Osteocyte (in vitro differentiated cells): Measurements from ENCODE around the gene SCAPER. TPM values are rescaled to one million over a fixed set of nuclear protein-coding genes. Genes with fewer than 3 reads are reported as not detected.

Source experiments
- DNase-seq: peaks from one replicate; pipeline ENCODE4 v3.0.0; 2021; ENCODE audit warnings: mixed read lengths; ENCODE audit not compliant: unreplicated experiment; ENCODE audit errors: extremely low spot score
- H3K27ac Mint-ChIP-seq: one replicate; pipeline ENCODE4 v1.8.0; 2021; ENCODE audit warnings: mild to moderate bottlenecking, mixed read lengths; ENCODE audit not compliant: unreplicated experiment
- H3K27me3 Mint-ChIP-seq: one replicate; pipeline ENCODE4 v1.8.0; 2021; ENCODE audit warnings: mixed read lengths; ENCODE audit not compliant: unreplicated experiment
- H3K36me3 Mint-ChIP-seq: one replicate; pipeline ENCODE4 v1.8.0; 2021; ENCODE audit warnings: mixed read lengths; ENCODE audit not compliant: unreplicated experiment
- H3K4me1 Mint-ChIP-seq: one replicate; pipeline ENCODE4 v1.8.0; 2021; ENCODE audit warnings: mixed read lengths; ENCODE audit not compliant: unreplicated experiment
- H3K4me3 Mint-ChIP-seq: one replicate; pipeline ENCODE4 v1.8.0; 2021; ENCODE audit warnings: mild to moderate bottlenecking, moderate library complexity, mixed read lengths; ENCODE audit not compliant: unreplicated experiment
- H3K9me3 Mint-ChIP-seq: one replicate; pipeline ENCODE4 v1.8.0; 2021; ENCODE audit warnings: mixed read lengths; ENCODE audit not compliant: unreplicated experiment
- total RNA-seq: library from RNA; stranded (reverse); gene quantifications from 2 replicates; pipeline ENCODE4 v1.2.1, GENCODE V29; 2021
- TF ChIP-seq, protein P1 (sequence below): fragments of 200-600 bp; sonication (generic); IDR thresholded peaks from 2 replicates; pipeline ENCODE4 v1.5.0; 2021; ENCODE audit warnings: antibody characterized with exemption, mild to moderate bottlenecking, moderate library complexity

SCAPER gene
- total RNA-seq, 1 donor from 2014 or later = 20.0 TPM

DNA sequence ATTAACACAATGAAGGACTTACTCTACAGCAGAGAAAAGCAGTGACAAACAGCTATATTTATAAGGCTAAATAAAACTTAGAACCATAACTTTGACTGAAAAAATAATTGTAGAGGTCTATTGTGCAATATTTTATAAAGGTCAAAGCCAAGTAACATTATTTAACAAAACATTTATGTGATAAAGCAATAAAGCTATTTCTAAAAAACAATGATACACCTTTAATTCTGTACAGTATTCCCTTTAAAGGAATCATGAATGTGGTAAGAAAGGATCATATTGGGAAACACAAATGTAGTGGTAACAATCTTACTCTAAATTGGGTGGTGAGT, 332.2 kb downstream of the SCAPER start:
- peaks cover 3% of the 10 kb centered on the region for H3K36me3 Mint-ChIP-seq
- H3K9me3 Mint-ChIP-seq = peaks cover 13% of the 10 kb centered on the region
- no peak overlapping the region for H3K27ac Mint-ChIP-seq
- DNase-seq = no peak
- H3K27me3 Mint-ChIP-seq = no peaks in the 10 kb centered on the region
- TF ChIP-seq, protein P1, sequence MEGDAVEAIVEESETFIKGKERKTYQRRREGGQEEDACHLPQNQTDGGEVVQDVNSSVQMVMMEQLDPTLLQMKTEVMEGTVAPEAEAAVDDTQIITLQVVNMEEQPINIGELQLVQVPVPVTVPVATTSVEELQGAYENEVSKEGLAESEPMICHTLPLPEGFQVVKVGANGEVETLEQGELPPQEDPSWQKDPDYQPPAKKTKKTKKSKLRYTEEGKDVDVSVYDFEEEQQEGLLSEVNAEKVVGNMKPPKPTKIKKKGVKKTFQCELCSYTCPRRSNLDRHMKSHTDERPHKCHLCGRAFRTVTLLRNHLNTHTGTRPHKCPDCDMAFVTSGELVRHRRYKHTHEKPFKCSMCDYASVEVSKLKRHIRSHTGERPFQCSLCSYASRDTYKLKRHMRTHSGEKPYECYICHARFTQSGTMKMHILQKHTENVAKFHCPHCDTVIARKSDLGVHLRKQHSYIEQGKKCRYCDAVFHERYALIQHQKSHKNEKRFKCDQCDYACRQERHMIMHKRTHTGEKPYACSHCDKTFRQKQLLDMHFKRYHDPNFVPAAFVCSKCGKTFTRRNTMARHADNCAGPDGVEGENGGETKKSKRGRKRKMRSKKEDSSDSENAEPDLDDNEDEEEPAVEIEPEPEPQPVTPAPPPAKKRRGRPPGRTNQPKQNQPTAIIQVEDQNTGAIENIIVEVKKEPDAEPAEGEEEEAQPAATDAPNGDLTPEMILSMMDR = no peak
- peaks cover 40% of the 10 kb centered on the region for H3K4me1 Mint-ChIP-seq
- H3K4me3 Mint-ChIP-seq = no peak overlapping the region

DNA sequence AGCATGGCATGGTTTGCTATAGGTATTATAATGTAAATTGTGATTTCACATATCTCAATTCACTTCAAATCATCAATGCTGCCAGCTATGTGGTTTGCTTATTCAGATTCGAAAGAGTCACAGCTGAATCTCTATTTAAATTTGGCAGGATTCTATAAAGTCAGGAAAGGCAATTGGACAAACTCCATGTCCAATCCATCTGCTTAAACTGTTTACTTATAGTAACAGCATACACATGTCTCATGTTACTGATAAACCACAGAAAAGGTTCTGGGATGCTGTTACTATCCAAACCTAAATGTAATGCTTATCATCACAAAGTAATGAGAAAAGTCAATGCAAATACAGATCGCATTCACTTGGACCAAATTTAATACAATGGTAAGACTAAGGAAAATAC, 338.9 kb downstream of the SCAPER start:
- Mint-ChIP-seq H3K4me3 (no peak overlapping the region), H3K27me3 (no peaks in the 10 kb centered on the region), H3K36me3 (peaks cover 8% of the 10 kb centered on the region), H3K4me1 (no peaks in the 10 kb centered on the region), H3K9me3 (peaks cover 20% of the 10 kb centered on the region), H3K27ac (no peak overlapping the region)
- no peak for DNase-seq
- TF ChIP-seq, protein P1 = no peak

DNA sequence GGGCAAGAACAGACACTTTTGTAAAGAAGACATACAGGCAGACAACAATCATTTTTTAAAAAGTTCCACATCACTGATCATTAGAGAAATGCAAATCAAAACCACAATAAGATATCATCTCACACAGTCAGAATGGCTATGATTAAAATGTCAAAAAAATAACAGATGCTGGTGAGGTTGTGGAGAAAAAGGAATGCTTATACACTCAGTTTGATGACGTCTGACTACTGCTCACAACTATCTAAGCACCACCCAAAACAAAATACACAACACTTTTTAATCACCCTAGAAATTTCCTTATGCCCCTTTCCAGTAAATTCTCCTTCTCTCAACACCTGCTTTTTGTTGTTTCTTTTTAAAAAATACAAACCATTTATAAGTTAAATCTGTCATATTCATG, 339.8 kb downstream of the SCAPER start:
- no peaks in the 10 kb centered on the region for H3K27me3 Mint-ChIP-seq
- TF ChIP-seq, protein P1 = no peak
- peaks cover 8% of the 10 kb centered on the region for H3K36me3 Mint-ChIP-seq
- DNase-seq = no peak
- H3K9me3 Mint-ChIP-seq = peaks cover 16% of the 10 kb centered on the region
- no peak overlapping the region for H3K4me3 Mint-ChIP-seq
- H3K27ac Mint-ChIP-seq = no peak overlapping the region
- no peaks in the 10 kb centered on the region for H3K4me1 Mint-ChIP-seq

DNA sequence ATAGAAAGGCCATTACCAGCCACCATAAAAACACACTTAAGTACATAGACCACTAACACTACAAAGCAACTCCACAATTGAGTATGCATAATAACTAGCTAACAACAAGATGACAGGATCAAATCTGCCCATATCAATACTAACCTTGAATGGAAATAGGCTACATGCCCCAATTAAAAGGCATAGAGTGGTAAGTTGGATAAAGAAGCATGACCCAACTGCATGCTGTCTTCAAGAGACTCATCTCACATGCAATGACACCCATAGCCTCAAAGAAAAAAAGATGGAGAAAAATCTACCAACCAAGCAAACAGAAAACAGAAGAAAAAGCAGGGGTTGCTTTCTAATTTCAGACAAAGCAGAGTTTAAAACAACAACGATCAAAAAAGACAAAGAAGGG, 349.9 kb downstream of the SCAPER start:
- no peaks in the 10 kb centered on the region for H3K4me1 Mint-ChIP-seq
- TF ChIP-seq, protein P1 = no peak
- peaks cover 12% of the 10 kb centered on the region for H3K9me3 Mint-ChIP-seq
- DNase-seq = no peak
- H3K27ac Mint-ChIP-seq = no peak overlapping the region
- no peaks in the 10 kb centered on the region for H3K27me3 Mint-ChIP-seq
- H3K4me3 Mint-ChIP-seq = no peak overlapping the region
- peaks cover 2% of the 10 kb centered on the region for H3K36me3 Mint-ChIP-seq

DNA sequence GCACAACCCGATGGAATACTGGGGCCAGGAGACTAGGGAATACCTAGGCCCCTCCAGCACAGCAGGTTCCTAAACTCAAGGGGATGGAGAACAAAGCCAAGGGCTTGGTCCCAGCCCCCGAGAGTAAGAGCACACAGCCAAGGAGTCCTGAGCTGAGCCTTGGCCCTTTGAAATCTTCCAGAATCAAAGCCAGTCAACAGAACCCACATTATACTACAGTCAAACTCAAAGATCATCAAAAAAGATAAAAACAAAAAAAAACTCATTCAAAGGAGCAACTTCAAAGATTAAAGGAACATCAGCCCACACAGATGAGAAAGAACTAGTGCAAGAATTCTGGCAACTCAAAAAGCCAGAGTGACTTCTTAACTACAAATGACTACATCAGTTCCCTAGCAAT, 351.6 kb downstream of the SCAPER start:
- Mint-ChIP-seq H3K27ac (no peak overlapping the region), H3K27me3 (no peaks in the 10 kb centered on the region), H3K4me3 (no peak overlapping the region), H3K36me3 (peaks cover 2% of the 10 kb centered on the region), H3K9me3 (peaks cover 12% of the 10 kb centered on the region), H3K4me1 (no peaks in the 10 kb centered on the region)
- no peak for DNase-seq
- TF ChIP-seq, protein P1 = no peak
